Endothelial cell of umbilical vein (primary cell): ENCODE measurements around the gene ZC3H6. TPM values are rescaled to one million over a fixed set of nuclear protein-coding genes. Genes with fewer than 3 reads are reported as not detected.

Experiments used
- BruUV-seq: library from RNA; stranded (reverse); fragments of 400-500 nt; replicated peaks from 2 replicates; lab custom pipeline; 2021; lab: Mats Ljungman, UMichigan
- CTCF ChIA-PET: fragments of 300-600, 350-600 bp; sonication (Branson Sonifier 250); formaldehyde crosslinking; loops from one replicate; lab custom pipeline; 2021; ENCODE audit warnings: antibody characterized with exemption, inconsistent platforms; lab: Charles Lee
- POLR2A ChIA-PET: fragments of 300-600, 350-600 bp; sonication (Branson Sonifier 250); formaldehyde crosslinking; loops from one replicate; lab custom pipeline; 2021; ENCODE audit warnings: antibody characterized with exemption, inconsistent platforms; lab: Charles Lee
- DNase-seq: peaks from one replicate; pipeline ENCODE4 v3.0.0-alpha.2; 2011; ENCODE audit warnings: low read depth, low spot score
- FAIRE-seq: peaks from 2 replicates; lab custom pipeline; 2011; peaks lifted over from hg19 to GRCh38; lab: Jason Lieb, UNC
- H2AFZ ChIP-seq: 2 replicates; pipeline ENCODE4 v1.6.0; 2012; ENCODE audit warnings: low read depth, low read length, control low read depth, inconsistent platforms
- H3K27ac ChIP-seq: 2 replicates; pipeline ENCODE4 v1.5.1; 2011; ENCODE audit warnings: low read depth, mild to moderate bottlenecking, control low read depth, low read length, moderate library complexity; ENCODE audit not compliant: insufficient read depth
- H3K27me3 ChIP-seq, 2 experiments: 2 replicates each; pipeline versions ENCODE4 v1.6.0 to v1.6.1; 2011; ENCODE audit warnings: low read length in 2 of 2, mixed read lengths in 1 of 2; ENCODE audit not compliant: control insufficient read depth in 2 of 2, insufficient read depth in 2 of 2
- H3K36me3 ChIP-seq, 2 experiments: 2 replicates in 1 of 2; 3 replicates in 1 of 2; pipeline ENCODE4 v1.5.1; 2011; ENCODE audit warnings: low read length in 2 of 2, mild to moderate bottlenecking in 1 of 2, moderate library complexity in 1 of 2; ENCODE audit not compliant: control insufficient read depth in 2 of 2, insufficient read depth in 2 of 2; ENCODE audit errors: extremely low read depth in 1 of 2
- H3K4me1 ChIP-seq: 3 replicates; pipeline ENCODE4 v1.5.1; 2011; ENCODE audit warnings: mild to moderate bottlenecking, low read length; ENCODE audit not compliant: control insufficient read depth, insufficient read depth; ENCODE audit errors: extremely low read depth
- H3K4me2 ChIP-seq: 2 replicates; pipeline ENCODE4 v1.6.1; 2011; ENCODE audit warnings: low read length, control low read depth, mixed read lengths; ENCODE audit not compliant: insufficient read depth
- H3K4me3 ChIP-seq, 3 experiments: fragments of 200-600 bp in 1 of 3; sonication (generic), shearing (Covaris generic) in 1 of 3; replicated peaks in 1 of 3; 2 replicates each; pipeline ENCODE4 v1.5.1; 2011 to 2016; ENCODE audit warnings: control low read depth in 3 of 3, low read length in 3 of 3, mild to moderate bottlenecking in 2 of 3, inconsistent platforms in 1 of 3, low read depth in 1 of 3, moderate library complexity in 1 of 3; ENCODE audit not compliant: insufficient read depth in 1 of 3
- H3K79me2 ChIP-seq: 2 replicates; pipeline ENCODE4 v1.6.0; 2012; ENCODE audit warnings: low read length, inconsistent platforms; ENCODE audit not compliant: control insufficient read depth, insufficient read depth
- H3K9ac ChIP-seq: replicated peaks from 2 replicates; pipeline ENCODE3; 2011; ENCODE audit warnings: low read length, control low read depth; ENCODE audit not compliant: insufficient read depth; ENCODE audit errors: extremely low read depth
- H3K9me1 ChIP-seq: replicated peaks from 3 replicates; pipeline ENCODE4 v1.6.0; 2011; ENCODE audit warnings: mild to moderate bottlenecking, low read length; ENCODE audit not compliant: control insufficient read depth, insufficient read depth; ENCODE audit errors: extremely low read depth
- H3K9me3 ChIP-seq: replicated peaks from 2 replicates; pipeline ENCODE4 v1.5.1; 2012; ENCODE audit warnings: low read length, inconsistent platforms; ENCODE audit not compliant: control insufficient read depth, insufficient read depth
- H4K20me1 ChIP-seq: replicated peaks from 2 replicates; pipeline ENCODE3; 2011; ENCODE audit warnings: mild to moderate bottlenecking, low read length; ENCODE audit not compliant: control insufficient read depth, insufficient read depth; ENCODE audit errors: extremely low read depth
- EZH2 ChIP-seq: IDR thresholded peaks from 2 replicates; pipeline ENCODE4 v1.6.1; 2012; ENCODE audit warnings: borderline replicate concordance, low read depth, mild to moderate bottlenecking, moderate library complexity, low read length, inconsistent platforms; ENCODE audit not compliant: severe bottlenecking
- FOS ChIP-seq: IDR thresholded peaks from 2 replicates; pipeline ENCODE4 v1.6.1; 2011; ENCODE audit warnings: mild to moderate bottlenecking, low read length, moderate library complexity, borderline replicate concordance; ENCODE audit not compliant: insufficient read depth
- GATA2 ChIP-seq: IDR thresholded peaks from 2 replicates; pipeline ENCODE4 v1.7.0; 2011; ENCODE audit warnings: low read depth, mild to moderate bottlenecking, moderate library complexity, mixed read lengths, low read length; ENCODE audit not compliant: insufficient read length, insufficient read depth
- JUN ChIP-seq: IDR thresholded peaks from 2 replicates; pipeline ENCODE4 v1.6.1; 2011; ENCODE audit warnings: borderline replicate concordance, low read depth; ENCODE audit not compliant: insufficient read length, insufficient read depth
- MYC ChIP-seq: IDR thresholded peaks from one replicate; pipeline ENCODE4 v1.6.1; 2011; ENCODE audit warnings: mild to moderate bottlenecking, low read depth, low read length
- POLR2A ChIP-seq: IDR thresholded peaks from 2 replicates; pipeline ENCODE4 v1.6.1; 2012; ENCODE audit warnings: low read depth, mild to moderate bottlenecking, control low read depth, low read length
- POLR2AphosphoS5 ChIP-seq: IDR thresholded peaks from 2 replicates; pipeline ENCODE4 v1.6.1; 2012; ENCODE audit warnings: low read depth, mild to moderate bottlenecking, control low read depth, low read length, moderate library complexity; ENCODE audit not compliant: insufficient read depth
- dilution Hi-C: fragments of 300-500 bp; cut with MboI; formaldehyde crosslinking; loops from one replicate; pipeline ENCODE4 v1.15.0; 2019; ENCODE audit warnings: low sequenced_read_pairs; ENCODE audit not compliant: extremely low pct_ligation_motif_present
- intact Hi-C: fragments of 100-400 bp; cut with micrococcal nuclease; formaldehyde crosslinking; loops from one replicate; pipeline ENCODE4 v1.10.0; 2022
- polyA plus RNA-seq, 4 experiments: library from polyadenylated mRNA; depleted of rRNA in 3 of 4; stranded (reverse) in 3 of 4; unstranded in 1 of 4; fragments of >200 nt; gene quantifications; 2 replicates each; pipeline versions ENCODE4 v1.2.1 to v1.2.3, GENCODE V29; 2011 to 2012; ENCODE audit warnings: missing spikeins in 1 of 4
- total RNA-seq: library from RNA; stranded (reverse); gene quantifications from 2 replicates; pipeline ENCODE4 v1.2.3, GENCODE V29; 2021
- TF ChIP-seq, protein P1 (sequence below): IDR thresholded peaks from 2 replicates; pipeline ENCODE4 v1.6.1; 2011; ENCODE audit not compliant: insufficient read depth, insufficient read length
- TF ChIP-seq, protein P2 (sequence below), 2 donors: IDR thresholded peaks; 1 replicate in 1 of 2; 2 replicates in 1 of 2; pipeline ENCODE4 v1.5.1; 2011; ENCODE audit warnings: low read length in 2 of 2, mild to moderate bottlenecking in 2 of 2, moderate library complexity in 2 of 2, control low read depth in 1 of 2, inconsistent platforms in 1 of 2, low read depth in 1 of 2; ENCODE audit not compliant: insufficient read depth in 1 of 2; ENCODE audit errors: extremely low read depth in 1 of 2

Gene ZC3H6
- total and polyA plus RNA-seq, 2 donors (not counting 3 experiments of a cell fraction or from before 2014, with no cell fraction given): 0.46 to 3.0 TPM

GRCh38 chr2:112340475-112341267 is 65.3 kb downstream of the ZC3H6 start:
- no peaks in the 10 kb centered on the region for H4K20me1 ChIP-seq
- DNase-seq (no peak), FAIRE-seq (no peak)
- no peaks in the 10 kb centered on the region for H3K36me3 ChIP-seq
- POLR2A ChIA-PET: no interaction called here
- no peak overlapping the region for H2AFZ ChIP-seq
- no peaks in the 10 kb centered on the region for H3K9me3 ChIP-seq
- H3K27me3 ChIP-seq: no peaks in the 10 kb centered on the region
- no peak overlapping the region for H3K9ac ChIP-seq
- H3K4me1 ChIP-seq: no peaks in the 10 kb centered on the region
- dilution Hi-C loops: no loop called here
- BruUV-seq: no TSS peak
- intact Hi-C loops: no loop called here
- no peaks in the 10 kb centered on the region for H3K79me2 ChIP-seq
- H3K9me1 ChIP-seq: no peaks in the 10 kb centered on the region
- no peak overlapping the region for H3K4me2 ChIP-seq
- H3K4me3 ChIP-seq: no peak overlapping the region
- CTCF ChIA-PET: no interaction called here
- TF ChIP-seq, protein P1, sequence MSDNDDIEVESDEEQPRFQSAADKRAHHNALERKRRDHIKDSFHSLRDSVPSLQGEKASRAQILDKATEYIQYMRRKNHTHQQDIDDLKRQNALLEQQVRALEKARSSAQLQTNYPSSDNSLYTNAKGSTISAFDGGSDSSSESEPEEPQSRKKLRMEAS: no peak
- TF ChIP-seq POLR2AphosphoS5 (no peak), MYC (no peak), FOS (no peak), JUN (no peak), EZH2 (no peak), POLR2A (no peak), GATA2 (no peak)
- TF ChIP-seq, protein P2, sequence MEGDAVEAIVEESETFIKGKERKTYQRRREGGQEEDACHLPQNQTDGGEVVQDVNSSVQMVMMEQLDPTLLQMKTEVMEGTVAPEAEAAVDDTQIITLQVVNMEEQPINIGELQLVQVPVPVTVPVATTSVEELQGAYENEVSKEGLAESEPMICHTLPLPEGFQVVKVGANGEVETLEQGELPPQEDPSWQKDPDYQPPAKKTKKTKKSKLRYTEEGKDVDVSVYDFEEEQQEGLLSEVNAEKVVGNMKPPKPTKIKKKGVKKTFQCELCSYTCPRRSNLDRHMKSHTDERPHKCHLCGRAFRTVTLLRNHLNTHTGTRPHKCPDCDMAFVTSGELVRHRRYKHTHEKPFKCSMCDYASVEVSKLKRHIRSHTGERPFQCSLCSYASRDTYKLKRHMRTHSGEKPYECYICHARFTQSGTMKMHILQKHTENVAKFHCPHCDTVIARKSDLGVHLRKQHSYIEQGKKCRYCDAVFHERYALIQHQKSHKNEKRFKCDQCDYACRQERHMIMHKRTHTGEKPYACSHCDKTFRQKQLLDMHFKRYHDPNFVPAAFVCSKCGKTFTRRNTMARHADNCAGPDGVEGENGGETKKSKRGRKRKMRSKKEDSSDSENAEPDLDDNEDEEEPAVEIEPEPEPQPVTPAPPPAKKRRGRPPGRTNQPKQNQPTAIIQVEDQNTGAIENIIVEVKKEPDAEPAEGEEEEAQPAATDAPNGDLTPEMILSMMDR (IDR thresholded peaks at IDR 0.05; ENCODE audit: extremely low read depth in 1 of 2, insufficient read depth in 1 of 2, low read depth in 1 of 2, low read length in 2 of 2): no peak
- H3K27ac ChIP-seq: no peak overlapping the region
